GM19438 (cell line): ENCODE data around the gene RAB34.
"Not testable (repeated sequence)": the region's sequence is repeated elsewhere in the genome, so short reads cannot be mapped to it uniquely, and the experiment has no call there.

Source experiments
- ATAC-seq: cut with Tn5 transposase; IDR thresholded peaks from one replicate; pipeline ENCODE4 v1.9.1; 2021; ENCODE audit warnings: low read depth; ENCODE audit not compliant: unreplicated experiment

Gene RAB34

DNA sequence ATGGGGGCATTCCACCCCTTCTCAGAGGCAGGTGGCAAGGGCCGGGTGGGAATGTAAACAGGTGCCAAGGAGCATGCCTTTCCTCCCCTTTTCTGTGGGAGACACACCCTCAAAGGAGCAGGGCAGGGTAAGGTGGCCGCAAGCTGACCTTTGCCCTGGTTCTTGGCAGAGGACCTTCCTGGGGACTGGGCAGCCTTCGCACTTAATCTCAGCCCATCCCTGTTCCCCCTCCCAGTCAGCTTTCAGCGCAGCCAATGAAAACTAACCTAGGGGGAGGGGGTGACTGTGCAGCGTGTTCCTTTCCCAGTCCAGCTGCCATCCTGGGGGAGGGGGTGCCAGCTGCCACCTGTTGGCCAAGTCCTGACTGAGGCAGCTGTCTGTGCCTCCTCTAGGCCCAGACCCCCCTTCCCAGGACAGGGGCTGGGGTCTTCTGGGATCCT lies 29.0 kb upstream of the RAB34 start:
- no peak for ATAC-seq

DNA sequence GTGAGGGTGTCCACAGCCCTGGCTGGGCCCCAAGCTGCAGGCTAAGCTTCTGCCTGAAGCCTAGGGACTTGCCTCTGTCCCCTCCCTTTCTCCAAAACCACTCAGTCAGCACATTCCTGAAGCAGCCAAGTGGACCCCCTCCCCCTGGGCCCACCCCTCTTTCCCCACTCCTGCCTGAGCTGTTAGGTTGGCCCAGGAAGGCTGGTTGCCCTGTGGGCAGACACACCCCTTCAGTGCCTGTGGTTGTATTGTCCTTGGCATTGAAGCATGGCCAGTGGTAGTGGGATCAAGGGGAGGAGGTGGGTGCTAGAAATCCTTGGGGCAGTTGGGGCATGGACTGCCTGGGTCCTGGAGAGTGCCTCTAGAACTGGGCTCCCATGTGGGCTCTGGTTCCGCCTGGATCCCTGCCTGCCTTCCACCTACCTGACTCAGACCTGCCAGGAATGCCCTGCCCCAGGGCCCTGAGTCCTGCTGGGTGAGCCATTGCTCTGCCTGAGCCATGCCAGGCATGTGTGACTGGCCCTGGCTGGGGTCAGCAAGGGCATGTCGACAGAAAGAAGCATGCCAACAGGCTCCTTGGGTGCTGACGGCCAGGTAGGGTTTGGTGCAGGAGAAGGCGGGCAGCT lies 28.2 kb upstream of the RAB34 start:
- no peak for ATAC-seq

DNA sequence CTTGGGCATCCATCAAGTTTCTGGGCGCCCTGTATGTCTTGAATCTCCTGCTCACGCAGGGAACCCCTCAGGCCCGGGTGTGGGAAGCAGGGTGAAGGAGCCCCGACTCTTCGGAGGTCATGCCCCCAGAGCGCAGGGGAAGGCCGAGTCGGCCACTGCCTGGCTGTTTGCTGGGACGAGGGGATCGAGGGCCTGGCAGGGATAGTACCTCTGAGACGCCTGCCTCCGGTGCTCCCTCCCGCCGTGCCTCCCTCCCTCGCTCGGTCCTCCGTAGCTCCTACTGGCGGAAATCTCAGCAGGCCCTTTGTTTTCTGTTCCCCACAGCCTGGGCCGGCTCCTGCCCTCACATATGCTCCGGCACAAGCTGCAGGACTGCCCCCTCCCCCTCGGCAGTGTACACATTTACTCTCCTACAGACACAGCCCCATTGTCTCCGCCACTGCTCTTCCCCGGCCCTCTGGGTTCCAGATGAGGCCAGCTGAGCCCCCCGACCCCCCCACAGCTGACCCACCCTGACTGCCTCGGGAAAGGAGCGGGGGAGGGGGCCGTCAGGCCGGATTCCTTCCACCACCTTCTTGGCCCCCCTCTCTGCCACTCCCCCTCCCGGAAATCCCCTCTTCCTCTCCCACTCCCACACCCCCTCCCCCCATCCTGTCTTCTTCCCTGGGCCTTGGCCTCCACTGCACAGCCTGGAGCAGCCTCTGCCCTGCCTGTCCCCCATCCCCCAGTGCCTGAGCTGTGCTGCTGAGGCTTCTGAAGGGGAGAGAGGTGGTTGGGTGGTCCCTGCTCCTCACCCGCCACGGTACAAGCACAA lies 27.5 kb upstream of the RAB34 start:
- no peak for ATAC-seq

DNA sequence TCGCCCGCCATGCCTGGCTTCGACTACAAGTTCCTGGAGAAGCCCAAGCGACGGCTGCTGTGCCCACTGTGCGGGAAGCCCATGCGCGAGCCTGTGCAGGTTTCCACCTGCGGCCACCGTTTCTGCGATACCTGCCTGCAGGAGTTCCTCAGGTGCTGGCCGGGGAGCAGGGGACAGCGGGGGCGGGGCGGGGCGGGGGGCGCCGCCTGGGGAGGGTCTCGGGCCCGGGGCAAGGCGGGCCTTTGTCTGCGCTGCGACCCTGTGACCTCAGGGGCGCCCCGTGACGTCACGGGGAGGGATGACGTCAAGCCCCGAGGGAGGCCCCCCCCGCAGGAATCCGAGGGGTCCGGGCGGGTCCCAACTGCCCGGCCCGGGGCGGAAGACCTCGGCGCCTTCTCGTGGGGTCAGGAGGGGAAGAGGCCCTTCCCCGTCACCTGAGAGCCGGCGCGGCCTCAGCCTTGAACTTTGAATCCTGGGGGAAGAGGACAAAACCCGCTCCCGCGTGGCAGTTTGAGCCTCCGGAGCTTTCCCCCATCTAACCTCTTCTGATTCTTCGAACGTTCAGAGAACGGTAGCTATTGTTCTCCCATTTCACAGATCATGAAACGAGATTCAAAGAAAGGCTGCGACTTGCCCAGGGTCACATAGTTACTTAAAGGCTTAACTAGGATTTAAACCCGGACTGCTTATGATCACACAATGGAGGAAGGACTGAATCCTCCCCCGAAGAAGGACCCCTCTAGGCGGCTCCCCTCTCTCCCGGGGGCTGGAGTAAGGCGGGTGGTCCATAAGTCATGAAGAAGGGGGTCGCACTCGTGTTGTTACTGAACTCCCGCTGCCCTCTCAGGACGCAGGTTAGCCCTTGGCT lies 26.7 kb upstream of the RAB34 start:
- no peak for ATAC-seq

DNA sequence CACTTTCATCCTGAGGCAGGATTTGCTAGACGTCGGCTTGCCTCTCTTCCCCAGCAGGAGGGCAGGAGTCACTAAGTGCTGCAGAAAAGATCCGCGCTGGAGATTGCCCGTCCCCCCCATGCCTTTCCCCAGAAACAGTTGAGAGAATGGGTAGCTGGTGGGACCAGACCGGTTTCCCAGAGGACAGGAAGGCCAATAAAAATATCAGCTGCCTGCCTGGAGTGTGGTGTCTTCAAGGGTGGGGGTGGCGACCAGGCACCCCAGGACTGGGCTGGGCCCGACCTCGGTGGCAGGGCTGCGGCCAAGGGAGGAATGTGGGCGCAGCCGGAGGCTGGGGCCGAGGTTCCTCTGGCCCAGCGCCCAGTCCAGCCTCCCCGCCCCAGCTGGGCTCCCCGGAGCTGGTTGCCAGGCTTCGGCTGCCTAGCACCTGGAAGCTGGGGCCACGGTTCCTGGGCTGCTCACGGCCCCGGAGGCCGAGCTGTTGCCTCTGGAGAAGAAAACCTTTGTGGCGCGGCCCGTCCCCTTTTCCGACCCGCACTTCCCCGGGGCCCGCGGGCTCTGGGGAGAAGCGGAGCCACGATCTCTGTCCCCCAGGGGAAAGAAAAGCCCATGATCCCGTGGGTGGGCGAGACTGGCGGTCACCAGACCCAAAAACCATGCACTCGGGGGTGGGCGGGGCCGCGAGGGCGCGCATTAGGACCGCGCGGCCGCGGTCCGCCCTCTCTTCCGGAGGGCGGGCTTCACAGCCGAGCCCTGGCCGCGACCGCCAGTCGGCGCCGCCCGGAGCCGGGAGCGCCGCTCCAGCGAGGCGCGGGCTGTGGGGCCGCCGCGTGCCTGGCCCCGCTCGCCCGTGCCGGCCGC lies 25.8 kb upstream of the RAB34 start, which contains the start of gene TRAF4:
TSS of gene TRAF4 (plus strand) at position 769 of the 861 bp plus-strand sequence. CDS start 102 bp downstream, outside the sequence.
- ATAC-seq = peak; percentile 52

DNA sequence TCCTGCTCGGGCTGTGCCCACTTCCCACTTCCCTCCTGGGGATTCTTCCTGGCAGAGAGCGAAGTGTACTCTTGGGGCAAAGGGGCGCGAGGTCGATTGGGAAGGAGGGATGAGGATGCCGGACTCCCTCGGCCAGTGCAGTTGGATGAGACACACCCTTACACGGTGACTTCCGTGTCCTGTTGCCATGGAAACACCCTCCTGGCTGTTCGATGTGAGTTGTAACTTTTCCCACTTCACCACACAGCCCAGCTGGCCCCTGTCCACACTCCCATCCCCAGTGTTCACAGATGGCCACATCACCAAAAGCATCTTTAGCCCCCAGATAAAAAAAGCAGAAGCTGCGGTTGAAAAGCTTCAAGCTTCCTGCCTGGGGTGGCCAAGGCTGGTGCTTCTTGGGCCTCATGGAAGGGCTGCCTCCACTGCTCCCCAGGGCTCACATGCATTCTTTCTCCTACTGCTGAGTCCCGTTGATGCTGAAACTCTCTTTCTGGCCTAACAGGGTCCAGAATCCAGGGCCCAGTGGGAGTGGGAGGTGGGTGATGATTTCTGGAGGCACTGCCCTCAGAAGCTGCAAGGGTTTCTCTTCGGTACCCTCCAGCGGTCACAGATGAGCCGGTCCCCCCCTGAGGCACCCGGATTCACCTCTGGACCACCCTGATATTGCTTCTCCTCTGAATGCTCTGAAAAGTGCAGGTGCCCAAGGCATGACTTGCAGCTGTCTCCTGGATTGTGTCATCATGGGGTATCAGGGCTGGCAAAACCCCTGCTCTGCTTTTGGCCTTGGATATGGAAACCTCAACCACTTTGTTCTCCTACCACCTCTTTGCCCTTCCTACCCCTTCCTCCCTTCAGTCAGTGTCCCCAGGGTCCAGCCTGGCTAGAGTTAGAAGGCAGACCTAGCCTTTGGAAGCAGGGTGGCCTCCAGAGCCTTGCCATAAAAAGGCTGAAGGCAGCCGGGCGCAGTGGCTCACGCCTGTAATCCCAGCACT lies 24.0 kb upstream of the RAB34 start:
- ATAC-seq = no peak

DNA sequence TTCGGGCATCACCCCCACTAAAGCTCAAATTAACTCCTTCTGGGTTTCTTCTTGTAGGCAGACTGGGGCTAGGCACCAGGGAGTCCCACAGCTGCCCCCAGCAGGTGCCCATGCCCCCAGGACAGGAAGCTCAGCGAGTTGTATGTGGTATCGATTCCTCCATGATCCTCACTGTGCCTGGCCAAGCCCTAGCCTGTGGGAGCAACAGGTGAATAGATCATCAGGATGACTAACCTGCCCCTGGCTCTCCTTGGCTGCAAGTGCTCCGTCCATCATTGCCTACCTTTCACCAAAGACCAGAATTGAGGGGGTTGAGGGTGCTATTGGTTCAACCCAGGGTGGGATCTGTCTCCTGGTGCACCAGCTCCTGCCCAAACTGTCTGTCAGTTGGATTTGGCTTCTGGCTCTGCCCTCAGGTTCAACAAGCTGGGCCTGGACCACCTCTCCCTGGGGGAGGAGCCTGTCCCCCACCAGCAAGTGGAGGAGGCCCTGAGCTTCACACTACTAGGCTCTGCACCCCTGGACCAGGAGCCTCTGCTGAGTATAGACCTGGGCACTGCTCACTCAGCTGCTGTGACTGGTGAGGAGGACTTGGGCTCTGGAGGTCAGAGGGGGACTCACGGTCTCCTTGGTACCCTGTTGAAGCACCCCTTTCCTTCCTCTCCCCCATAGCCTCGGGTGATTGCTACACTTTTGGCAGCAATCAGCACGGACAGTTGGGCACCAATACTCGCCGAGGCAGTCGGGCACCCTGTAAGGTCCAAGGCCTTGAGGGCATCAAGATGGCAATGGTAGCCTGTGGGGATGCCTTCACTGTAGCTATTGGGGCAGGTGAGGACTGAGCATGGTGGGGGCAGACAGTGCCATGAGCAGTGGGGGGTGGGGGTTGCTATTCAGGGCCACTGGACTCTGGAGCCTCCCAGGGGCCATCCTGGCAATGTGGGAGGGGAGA lies 23.0 kb upstream of the RAB34 start:
- ATAC-seq = no peak

DNA sequence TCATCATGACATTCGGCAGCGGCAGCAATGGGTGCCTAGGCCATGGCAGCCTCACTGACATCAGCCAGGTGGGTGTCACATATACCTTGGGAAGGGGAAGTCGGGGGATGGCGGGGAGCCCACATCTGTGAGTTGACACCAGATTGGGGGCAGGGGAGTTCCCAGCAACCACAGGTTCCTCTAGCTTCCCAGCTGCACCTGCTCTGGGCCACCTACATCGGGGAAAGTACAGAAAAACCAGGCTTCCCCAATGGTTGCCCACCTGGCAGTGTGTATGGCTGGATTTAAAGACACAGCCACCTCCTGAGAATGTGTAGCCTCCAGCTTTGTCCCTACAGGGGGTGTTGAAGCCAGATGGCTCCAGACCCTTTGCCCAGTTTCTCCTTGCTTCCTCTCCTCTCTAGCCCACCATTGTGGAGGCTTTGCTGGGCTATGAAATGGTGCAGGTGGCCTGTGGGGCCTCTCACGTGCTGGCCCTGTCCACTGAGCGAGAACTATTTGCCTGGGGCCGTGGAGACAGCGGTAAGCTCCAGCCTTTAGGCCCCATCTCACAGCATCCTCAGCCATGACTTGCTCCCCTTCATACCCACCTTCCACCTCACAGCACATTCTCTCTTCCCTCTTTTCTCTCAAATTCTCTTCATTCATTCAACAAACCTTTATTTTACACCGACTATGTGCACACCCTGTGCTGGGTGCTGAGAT lies 21.2 kb upstream of the RAB34 start:
- ATAC-seq = no peak

DNA sequence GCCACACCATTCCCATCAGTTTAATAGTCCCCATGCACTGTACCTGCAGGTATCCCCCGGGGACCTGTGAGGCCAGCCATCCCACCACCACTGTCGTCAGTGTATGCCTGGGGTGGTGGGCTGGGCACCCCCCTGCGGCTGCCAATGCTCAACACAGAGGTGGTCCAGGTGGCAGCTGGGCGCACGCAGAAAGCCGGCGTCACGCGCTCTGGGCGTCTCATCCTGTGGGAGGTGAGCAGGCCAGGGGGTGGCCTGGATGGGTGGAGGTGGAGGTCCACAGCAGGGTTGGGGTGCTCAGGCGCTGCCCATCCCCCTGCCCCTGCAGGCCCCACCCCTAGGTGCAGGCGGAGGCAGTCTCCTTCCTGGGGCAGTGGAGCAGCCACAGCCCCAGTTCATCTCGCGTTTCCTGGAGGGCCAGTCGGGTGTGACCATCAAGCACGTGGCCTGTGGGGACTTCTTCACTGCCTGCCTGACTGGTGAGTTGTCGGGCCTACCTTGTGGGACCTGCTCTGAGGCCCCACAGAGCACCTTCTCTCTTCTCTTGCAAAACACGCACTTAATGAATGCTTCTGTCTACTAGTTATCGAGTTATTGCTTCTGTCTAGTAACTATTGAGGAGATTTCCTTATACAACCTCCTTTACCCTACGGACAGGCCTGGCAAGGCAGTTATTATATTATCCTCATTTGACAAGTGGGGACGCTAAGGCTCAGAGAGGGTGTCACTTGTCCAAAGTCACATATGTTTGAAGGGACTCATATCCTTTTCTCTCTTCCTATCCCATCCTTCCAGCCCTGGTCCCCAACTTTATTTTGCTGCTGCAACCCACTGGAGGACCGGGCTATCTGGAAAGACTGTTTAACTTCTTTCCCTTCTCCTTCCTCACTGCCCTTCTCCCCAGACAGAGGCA lies 20.4 kb upstream of the RAB34 start:
- ATAC-seq = peak; percentile 52

DNA sequence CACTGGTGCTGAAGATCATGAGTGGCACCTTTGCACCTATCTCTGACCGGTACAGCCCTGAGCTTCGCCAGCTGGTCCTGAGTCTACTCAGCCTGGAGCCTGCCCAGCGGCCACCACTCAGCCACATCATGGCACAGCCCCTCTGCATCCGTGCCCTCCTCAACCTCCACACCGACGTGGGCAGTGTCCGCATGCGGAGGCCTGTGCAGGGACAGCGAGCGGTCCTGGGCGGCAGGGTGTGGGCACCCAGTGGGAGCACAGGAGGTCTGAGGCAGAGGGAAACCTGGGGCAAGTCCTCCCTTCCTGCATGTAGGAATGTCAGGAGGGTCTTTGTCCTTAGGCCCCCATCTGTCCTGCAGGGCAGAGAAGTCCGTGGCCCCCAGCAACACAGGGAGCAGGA lies 19.6 kb upstream of the RAB34 start:
- ATAC-seq = no peak

DNA sequence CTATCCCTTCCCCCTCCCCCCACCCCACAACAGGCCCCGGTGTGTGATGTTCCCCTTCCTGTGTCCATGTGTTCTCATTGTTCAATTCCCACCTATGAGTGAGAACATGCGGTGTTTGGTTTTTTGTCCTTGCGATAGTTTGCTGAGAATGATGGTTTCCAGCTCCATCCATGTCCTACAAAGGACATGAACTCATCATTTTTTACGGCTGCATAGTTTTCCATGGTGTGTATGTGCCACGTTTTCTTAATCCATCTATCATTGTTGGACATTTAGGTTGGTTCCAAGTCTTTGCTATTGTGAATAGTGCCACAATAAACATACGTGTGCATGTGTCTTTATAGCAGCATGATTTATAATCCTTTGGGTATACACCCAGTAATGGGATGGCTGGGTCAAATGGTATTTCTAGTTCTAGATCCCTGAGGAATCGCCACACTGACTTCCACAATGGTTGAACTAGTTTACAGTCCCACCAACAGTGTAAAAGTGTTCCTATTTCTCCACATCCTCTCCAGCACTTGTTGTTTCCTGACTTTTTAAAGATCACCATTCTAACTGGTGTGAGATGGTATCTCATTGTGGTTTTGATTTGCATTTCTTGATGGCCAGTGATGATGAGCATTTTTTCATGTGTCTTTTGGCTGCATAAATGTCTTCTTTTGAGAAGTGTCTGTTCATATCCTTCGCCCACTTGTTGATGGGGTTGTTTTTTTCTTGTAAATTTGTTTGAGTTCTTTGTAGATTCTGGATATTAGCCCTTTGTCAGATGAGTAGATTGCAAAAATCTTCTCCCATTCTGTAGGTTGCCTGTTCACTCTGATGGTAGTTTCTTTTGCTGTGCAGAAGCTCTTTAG lies 18.5 kb upstream of the RAB34 start:
- ATAC-seq = not testable (repeated sequence)

DNA sequence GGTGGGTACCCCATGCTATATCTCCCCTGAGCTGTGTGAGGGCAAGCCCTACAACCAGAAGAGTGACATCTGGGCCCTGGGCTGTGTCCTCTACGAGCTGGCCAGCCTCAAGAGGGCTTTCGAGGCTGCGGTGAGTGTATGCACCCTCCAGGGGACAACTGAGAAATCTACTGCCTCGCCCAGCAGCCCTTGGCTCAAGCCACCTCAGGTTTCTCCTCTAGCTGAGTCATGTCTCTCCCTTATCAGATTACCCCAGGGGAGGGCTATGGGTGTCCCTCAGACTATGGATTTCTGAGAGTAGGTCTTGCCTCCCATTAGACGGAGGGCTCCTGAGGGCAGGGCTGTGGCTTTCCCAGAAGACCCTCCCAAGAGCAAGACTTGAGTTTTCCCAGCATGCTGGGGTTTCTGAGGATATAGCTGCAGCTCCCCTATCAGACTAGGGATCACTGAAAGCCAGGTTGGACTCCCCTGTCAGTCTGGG lies 17.6 kb upstream of the RAB34 start:
- ATAC-seq = no peak

DNA sequence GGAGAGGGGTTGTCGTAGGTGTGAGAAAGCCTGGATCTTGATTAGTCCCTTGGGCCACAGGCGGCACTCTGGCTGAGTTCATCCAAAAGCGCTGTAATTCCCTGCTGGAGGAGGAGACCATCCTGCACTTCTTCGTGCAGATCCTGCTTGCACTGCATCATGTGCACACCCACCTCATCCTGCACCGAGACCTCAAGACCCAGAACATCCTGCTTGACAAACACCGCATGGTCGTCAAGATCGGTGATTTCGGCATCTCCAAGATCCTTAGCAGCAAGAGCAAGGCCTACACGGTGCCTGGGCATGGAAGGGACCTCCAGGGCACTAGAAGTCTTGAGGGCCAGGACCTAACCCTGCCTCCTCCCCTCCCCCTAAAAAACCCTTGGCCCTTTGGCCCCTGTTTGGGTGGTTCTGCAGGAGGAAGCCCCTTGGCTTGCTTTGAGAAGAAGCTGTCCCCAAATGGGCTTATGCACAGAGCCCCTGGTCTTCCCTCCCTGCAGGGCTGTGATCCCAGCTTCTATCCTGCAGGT lies 17.1 kb upstream of the RAB34 start:
- no peak for ATAC-seq

DNA sequence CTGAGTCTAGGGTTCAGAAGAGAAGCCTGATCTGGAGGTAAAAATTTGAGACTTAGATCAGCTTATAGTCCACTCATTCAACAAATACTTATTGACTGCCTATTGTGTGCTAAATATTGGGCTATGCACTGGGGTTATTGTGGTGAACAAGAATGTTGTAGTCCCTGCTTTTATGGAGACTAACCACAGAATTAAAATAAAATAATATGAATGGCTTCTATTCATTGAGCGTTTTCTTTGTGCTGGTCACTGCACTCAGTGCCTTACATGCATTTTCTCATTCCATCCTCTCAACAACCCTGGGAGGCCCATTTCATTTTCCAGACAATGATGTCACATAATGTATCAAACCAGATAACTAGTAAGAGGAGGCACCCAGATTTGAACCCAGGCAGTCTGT lies 15.7 kb upstream of the RAB34 start:
- no peak for ATAC-seq

DNA sequence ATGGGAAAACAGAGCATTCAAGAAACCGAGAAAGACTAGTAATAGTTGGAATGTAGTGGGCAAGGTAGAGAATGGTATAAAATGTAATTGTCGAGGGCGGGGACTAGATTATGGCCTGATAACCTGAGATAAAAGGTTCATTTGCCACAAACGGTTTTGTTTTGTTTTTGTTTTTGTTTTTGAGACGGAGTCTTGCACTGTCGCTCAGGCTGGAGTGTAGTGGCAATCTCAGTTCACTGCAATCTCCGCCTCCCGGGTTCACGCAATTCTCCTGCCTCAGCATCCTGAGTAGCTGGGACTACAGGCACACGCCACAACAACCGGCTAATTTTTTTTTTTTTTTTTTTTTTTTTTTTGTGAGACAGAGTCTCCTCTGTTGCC lies 12.3 kb upstream of the RAB34 start:
- ATAC-seq = no peak
